ENCODE results near the gene ZMIZ1.

- TF ChIP-seq CTCF (IDR thresholded peaks at IDR 0.05) (no peak), POLR2AphosphoS5 (IDR thresholded peaks at IDR 0.05; ENCODE audit: low read depth, low read length) (no peak), SIN3A (IDR thresholded peaks at IDR 0.05; ENCODE audit: borderline replicate concordance, insufficient read depth, low read depth, low read length) (no peak), REST (IDR thresholded peaks at IDR 0.05; ENCODE audit: insufficient read depth in 1 of 2, low read depth in 2 of 2, low read length in 1 of 2) (no peak), TCF7L2 (IDR thresholded peaks at IDR 0.05; ENCODE audit: low read depth, low read length) (no peak)
Measured at GRCh38 chr10:79243181-79244067, 174.7 kb downstream of the ZMIZ1 start.
